ENCODE measurements around the gene COG7. TPM values are rescaled to one million over a fixed set of nuclear protein-coding genes. Genes with fewer than 3 reads are reported as not detected.
"Not testable (repeated sequence)": the region's sequence is repeated elsewhere in the genome, so short reads cannot be mapped to it uniquely, and the experiment has no call there.

The COG7 gene
- total and polyA plus RNA-seq, 2 donors (not counting 1 experiment from before 2014, with no cell fraction given), result 17.5 to 20.9 TPM

- Histone ChIP-seq H3K27ac (ENCODE audit: insufficient read depth, low read length) (no peak overlapping the region), H3K27me3 (ENCODE audit: control insufficient read depth, insufficient read depth, low read length) (no peaks in the 10 kb centered on the region), H2AFZ (ENCODE audit: low read length) (no peak overlapping the region), H3K4me1 (ENCODE audit: control insufficient read depth, extremely low read depth, insufficient read depth, low read length) (no peaks in the 10 kb centered on the region), H3K9me3 (ENCODE audit: control insufficient read depth, insufficient read depth, low read depth, low read length) (no peaks in the 10 kb centered on the region), H3K4me3 (replicated peaks in 1 of 4; ENCODE audit: control extremely low read depth in 1 of 4, insufficient read depth in 1 of 4, low read depth in 3 of 4, low read length in 4 of 4) (no peak overlapping the region), H3K4me2 (ENCODE audit: extremely low read depth, insufficient read depth, low read length) (no peak overlapping the region), H3K79me2 (ENCODE audit: control insufficient read depth, insufficient read depth, low read length) (no peaks in the 10 kb centered on the region), H3K9ac (ENCODE audit: insufficient read depth, low read length) (no peak overlapping the region), H4K20me1 (ENCODE audit: control insufficient read depth, extremely low read depth, insufficient read depth, low read length) (no peaks in the 10 kb centered on the region), H3K36me3 (ENCODE audit: control insufficient read depth, insufficient read depth, low read length) (no peaks in the 10 kb centered on the region)
- TF ChIP-seq CTCF (conservative IDR thresholded peaks at IDR 0.05 in 1 of 2, IDR thresholded peaks at IDR 0.05 in 1 of 2; ENCODE audit: low read depth in 1 of 2, low read length in 2 of 2), result no peak
- TF ChIP-seq EZH2 (IDR thresholded peaks at IDR 0.05; ENCODE audit: low read length, missing control alignments), result no peak
- DNase-seq (ENCODE audit: low read depth in 2 of 2), result no peak
Measured at GRCh38 chr16:23382279-23382678, 70.7 kb downstream of the COG7 start.

- H3K4me2 ChIP-seq (ENCODE audit: extremely low read depth, insufficient read depth, low read length); H3K27ac ChIP-seq (ENCODE audit: insufficient read depth, low read length); H3K9ac ChIP-seq (ENCODE audit: insufficient read depth, low read length); H3K9me3 ChIP-seq (ENCODE audit: control insufficient read depth, insufficient read depth, low read depth, low read length); H2AFZ ChIP-seq (ENCODE audit: low read length); H3K4me1 ChIP-seq (ENCODE audit: control insufficient read depth, extremely low read depth, insufficient read depth, low read length); H3K79me2 ChIP-seq (ENCODE audit: control insufficient read depth, insufficient read depth, low read length); DNase-seq (ENCODE audit: low read depth in 2 of 2); H3K36me3 ChIP-seq (ENCODE audit: control insufficient read depth, insufficient read depth, low read length); H4K20me1 ChIP-seq (ENCODE audit: control insufficient read depth, extremely low read depth, insufficient read depth, low read length); H3K27me3 ChIP-seq (ENCODE audit: control insufficient read depth, insufficient read depth, low read length); H3K4me3 ChIP-seq (replicated peaks in 1 of 4; ENCODE audit: control extremely low read depth in 1 of 4, insufficient read depth in 1 of 4, low read depth in 3 of 4, low read length in 4 of 4): not testable (repeated sequence)
Measured at GRCh38 chr16:23381702-23382101, 71.3 kb downstream of the COG7 start.

GRCh38 chr16:23380501-23380951, 72.5 kb downstream of the COG7 start:
- Histone ChIP-seq H3K27me3 (ENCODE audit: control insufficient read depth, insufficient read depth, low read length) (peaks cover 2% of the 10 kb centered on the region), H3K4me2 (ENCODE audit: extremely low read depth, insufficient read depth, low read length) (no peak overlapping the region), H3K36me3 (ENCODE audit: control insufficient read depth, insufficient read depth, low read length) (no peaks in the 10 kb centered on the region), H3K27ac (ENCODE audit: insufficient read depth, low read length) (no peak overlapping the region), H3K9ac (ENCODE audit: insufficient read depth, low read length) (no peak overlapping the region), H3K79me2 (ENCODE audit: control insufficient read depth, insufficient read depth, low read length) (no peaks in the 10 kb centered on the region), H3K4me3 (replicated peaks in 1 of 4; ENCODE audit: control extremely low read depth in 1 of 4, insufficient read depth in 1 of 4, low read depth in 3 of 4, low read length in 4 of 4) (no peak overlapping the region), H4K20me1 (ENCODE audit: control insufficient read depth, extremely low read depth, insufficient read depth, low read length) (no peaks in the 10 kb centered on the region), H2AFZ (ENCODE audit: low read length) (no peak overlapping the region), H3K9me3 (ENCODE audit: control insufficient read depth, insufficient read depth, low read depth, low read length) (no peaks in the 10 kb centered on the region), H3K4me1 (ENCODE audit: control insufficient read depth, extremely low read depth, insufficient read depth, low read length) (no peaks in the 10 kb centered on the region)
- no peak for TF ChIP-seq EZH2 (IDR thresholded peaks at IDR 0.05; ENCODE audit: low read length, missing control alignments)
- no peak for DNase-seq (ENCODE audit: low read depth in 2 of 2)

DNA sequence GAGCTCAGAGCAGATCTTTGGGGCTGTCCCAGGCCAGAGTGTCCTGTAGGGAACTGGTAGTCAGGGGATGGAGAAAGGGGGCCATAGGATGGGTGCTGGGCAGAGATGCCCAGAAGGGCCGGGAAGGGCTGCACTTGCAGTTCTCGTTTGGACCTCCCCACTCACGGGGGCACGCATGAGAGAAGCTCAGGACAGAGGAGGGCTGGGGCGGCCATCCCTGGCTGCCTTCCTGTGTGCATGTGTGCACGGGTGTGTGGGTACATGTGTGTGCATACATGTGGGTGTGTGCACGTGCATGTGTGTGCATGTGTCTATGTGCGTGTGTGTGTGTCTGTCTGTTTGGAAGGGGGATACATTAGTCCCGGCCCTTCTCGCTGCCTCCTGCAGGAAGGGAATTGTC, 73.3 kb downstream of the COG7 start:
- no peak overlapping the region for H3K9ac ChIP-seq (ENCODE audit: insufficient read depth, low read length)
- peaks cover 2% of the 10 kb centered on the region for H3K27me3 ChIP-seq (ENCODE audit: control insufficient read depth, insufficient read depth, low read length)
- H3K36me3 ChIP-seq (ENCODE audit: control insufficient read depth, insufficient read depth, low read length), result no peaks in the 10 kb centered on the region
- DNase-seq (ENCODE audit: low read depth in 2 of 2), result no peak
- no peak overlapping the region for H3K27ac ChIP-seq (ENCODE audit: insufficient read depth, low read length)
- H2AFZ ChIP-seq (ENCODE audit: low read length), result no peak overlapping the region
- no peak overlapping the region for H3K4me2 ChIP-seq (ENCODE audit: extremely low read depth, insufficient read depth, low read length)
- no peaks in the 10 kb centered on the region for H3K79me2 ChIP-seq (ENCODE audit: control insufficient read depth, insufficient read depth, low read length)
- H4K20me1 ChIP-seq (ENCODE audit: control insufficient read depth, extremely low read depth, insufficient read depth, low read length), result no peaks in the 10 kb centered on the region
- no peaks in the 10 kb centered on the region for H3K4me1 ChIP-seq (ENCODE audit: control insufficient read depth, extremely low read depth, insufficient read depth, low read length)
- H3K4me3 ChIP-seq (replicated peaks in 1 of 4; ENCODE audit: control extremely low read depth in 1 of 4, insufficient read depth in 1 of 4, low read depth in 3 of 4, low read length in 4 of 4), result no peak overlapping the region
- no peak for TF ChIP-seq CTCF (conservative IDR thresholded peaks at IDR 0.05 in 1 of 2, IDR thresholded peaks at IDR 0.05 in 1 of 2; ENCODE audit: low read depth in 1 of 2, low read length in 2 of 2)
- no peak for TF ChIP-seq EZH2 (IDR thresholded peaks at IDR 0.05; ENCODE audit: low read length, missing control alignments)
- H3K9me3 ChIP-seq (ENCODE audit: control insufficient read depth, insufficient read depth, low read depth, low read length), result no peaks in the 10 kb centered on the region
